ENCODE results near the gene CAV2.

The CAV2 gene

DNA sequence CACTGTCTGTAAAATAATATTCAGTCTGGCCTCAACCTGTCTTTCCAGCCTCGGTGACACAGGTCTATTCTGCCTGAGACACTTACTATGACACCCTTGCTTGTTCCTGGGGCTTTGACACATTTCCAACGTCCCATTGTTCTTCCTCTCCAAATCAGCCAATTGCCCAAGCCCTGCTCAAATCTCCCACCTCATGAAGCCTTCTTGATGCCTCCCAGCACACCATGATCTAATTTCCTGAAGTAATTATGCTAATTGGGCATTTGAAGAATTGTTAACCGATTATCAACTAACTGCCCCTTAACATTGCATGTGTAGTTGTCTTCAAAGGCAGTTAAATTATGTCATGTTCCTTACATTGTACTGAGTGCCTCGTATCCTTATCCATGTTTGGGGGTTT is 58.4 kb downstream of the CAV2 start:
- no CpG with 5 or more reads among the region's 4 CpGs for WGBS (ENCODE audit: insufficient coverage, insufficient read length)
- no peaks in the 10 kb centered on the region for H3K4me1 ChIP-seq (ENCODE audit: control insufficient read depth, insufficient read depth, low read length)

More for the DNA sequence above, 58.4 kb downstream of the CAV2 start:
- Histone ChIP-seq H3K27ac (ENCODE audit: low read length) (no peak overlapping the region), H3K36me3 (ENCODE audit: control insufficient read depth, insufficient read depth, low read length) (no peaks in the 10 kb centered on the region), H3K27me3 (ENCODE audit: control insufficient read depth, insufficient read depth, low read length) (no peaks in the 10 kb centered on the region), H3K9me3 (ENCODE audit: control insufficient read depth, insufficient read depth, low read length) (no peaks in the 10 kb centered on the region), H3K4me3 (ENCODE audit: low read length) (no peak overlapping the region)
- DNase-seq (ENCODE audit: low read depth, low spot score), result no peak
